DMS53 treated with DMSO at 0.1 percent for 48 hours (cell line): Measurements from ENCODE around the gene UNC50.
"Not testable (repeated sequence)": the region's sequence is repeated elsewhere in the genome, so short reads cannot be mapped to it uniquely, and the experiment has no call there.

Experiments used
- DNase-seq: peaks from one replicate; lab custom pipeline; 2025; ENCODE audit not compliant: unreplicated experiment; lab: John Stamatoyannopoulos, UW

Gene UNC50

DNA sequence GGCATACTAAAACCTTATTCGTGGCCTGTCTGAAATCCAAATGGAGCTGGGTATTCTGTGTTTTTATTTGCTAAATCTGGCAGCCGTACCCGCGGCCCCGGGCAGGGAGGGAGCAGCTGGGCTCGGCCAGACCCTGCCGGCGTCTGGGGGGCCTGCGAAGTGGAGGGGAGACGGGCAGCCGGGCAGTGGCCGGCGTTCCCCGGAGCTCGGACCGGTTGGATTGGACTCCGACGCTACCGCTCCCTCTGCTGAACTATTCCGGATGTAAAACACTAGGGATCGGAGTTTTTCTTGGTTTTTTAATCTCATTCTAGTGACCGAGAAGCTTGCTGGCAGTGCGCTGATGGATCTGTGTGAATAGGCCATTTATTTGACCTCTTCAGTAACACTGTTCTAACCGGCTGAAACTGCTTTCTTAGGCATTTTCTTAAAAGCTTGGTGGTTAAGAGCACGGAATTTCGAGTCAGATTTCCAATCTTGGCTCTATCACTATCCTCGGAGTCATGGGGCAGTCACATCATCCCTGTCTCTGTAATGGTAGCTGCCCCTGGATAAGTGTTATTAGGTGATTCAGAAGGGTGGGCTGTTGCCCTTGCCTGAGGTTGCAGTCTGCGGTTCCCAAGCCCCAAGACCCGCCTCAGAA, 694 bp downstream of the UNC50 start:
- DNase-seq: no peak

GRCh38 chr2:98614024-98614739, 5.8 kb downstream of the UNC50 start:
- no peak for DNase-seq

DNA sequence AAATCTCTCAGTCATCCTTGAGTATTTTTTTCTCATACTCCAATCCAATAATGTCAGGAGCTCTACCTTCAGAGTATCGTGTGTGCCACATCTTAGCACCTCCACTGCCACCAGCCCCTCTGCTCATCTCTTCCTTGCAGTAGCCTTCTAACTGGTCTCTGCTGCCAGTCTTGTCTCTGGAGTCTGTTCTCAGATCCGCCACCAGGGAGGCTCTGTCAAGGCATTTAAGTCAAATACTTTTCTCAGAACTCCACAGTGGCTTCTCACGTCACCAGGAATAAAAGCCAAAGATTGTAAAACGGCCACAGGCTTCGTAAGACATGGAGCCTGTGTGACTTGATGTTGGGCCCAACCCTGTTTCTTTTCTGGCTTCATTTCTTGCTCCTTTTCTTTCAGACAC, 7.1 kb downstream of the UNC50 start:
- no peak for DNase-seq

DNA sequence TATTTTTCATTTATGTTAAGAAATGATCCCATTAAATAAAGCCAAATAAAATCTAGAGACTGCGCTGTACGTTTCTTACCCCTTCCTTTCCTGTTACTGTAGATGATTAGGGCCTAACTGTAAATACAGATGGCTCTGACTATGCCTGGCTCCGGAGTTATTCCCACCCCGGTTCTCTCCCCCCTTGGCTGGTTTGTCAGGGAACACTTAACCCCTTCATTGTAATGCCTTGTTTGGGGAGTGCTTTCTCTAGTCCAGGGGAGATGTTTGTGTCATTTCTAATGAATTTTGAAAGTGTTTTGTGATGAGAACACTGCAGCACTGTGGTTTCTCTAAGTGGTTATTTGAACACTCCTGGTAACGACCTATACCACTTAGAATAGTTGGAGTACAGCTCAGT, 8.8 kb downstream of the UNC50 start:
- DNase-seq: no peak

DNA sequence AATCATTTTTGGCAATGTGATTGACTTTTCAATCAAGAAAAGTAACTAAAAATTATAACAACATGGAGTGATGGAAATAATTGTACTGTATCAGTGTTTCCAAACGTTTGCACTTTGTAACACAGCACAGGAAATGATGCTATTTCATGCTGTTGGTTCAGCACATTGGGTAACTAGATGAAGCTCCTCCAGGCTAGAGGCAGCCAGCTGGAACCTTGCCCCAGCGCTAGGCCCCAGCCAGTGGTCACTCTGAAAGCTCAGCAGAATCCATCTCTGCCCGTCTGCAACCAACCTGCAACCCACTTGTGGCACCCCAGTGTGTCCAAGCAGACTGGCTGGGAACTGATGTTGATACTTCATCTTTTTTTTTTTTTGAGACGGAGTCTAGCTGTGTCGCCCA, 15.3 kb downstream of the UNC50 start:
- DNase-seq: no peak

- DNase-seq: no peak
These were observed 24.0 kb downstream of the UNC50 start for GRCh38 chr2:98632351-98632750.

- DNase-seq: no peak
These were observed 26.2 kb downstream of the UNC50 start for GRCh38 chr2:98634406-98635092.

GRCh38 chr2:98637401-98638147, 29.2 kb downstream of the UNC50 start:
- DNase-seq: no peak

DNA sequence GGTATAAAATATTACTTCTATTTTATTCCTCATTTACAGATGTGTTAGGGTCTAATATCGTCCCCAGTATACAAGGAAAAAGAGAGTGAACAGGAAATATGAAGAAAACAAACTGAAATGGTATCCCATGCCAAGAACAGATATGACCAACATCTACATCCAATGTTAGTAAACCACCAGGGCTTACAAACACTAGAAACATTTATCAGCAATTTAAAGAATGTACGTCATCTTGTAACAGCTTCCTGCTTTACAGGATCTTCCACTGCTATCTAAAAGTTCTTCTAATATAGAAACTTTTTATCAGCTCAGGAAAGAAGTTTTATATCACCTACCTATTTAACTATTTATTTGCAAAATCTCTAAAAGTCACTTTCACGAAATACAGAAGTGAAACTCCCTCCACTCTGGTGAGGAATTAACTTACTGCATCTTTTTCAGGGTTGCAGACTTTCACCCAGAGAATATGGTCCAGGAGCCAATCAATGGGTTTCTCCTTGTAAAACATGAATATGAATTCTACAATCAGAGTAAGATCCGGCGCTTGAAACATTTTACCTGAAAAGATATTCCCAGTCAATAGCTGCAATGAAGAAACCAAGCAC, 35.2 kb downstream of the UNC50 start:
- no peak for DNase-seq

DNA sequence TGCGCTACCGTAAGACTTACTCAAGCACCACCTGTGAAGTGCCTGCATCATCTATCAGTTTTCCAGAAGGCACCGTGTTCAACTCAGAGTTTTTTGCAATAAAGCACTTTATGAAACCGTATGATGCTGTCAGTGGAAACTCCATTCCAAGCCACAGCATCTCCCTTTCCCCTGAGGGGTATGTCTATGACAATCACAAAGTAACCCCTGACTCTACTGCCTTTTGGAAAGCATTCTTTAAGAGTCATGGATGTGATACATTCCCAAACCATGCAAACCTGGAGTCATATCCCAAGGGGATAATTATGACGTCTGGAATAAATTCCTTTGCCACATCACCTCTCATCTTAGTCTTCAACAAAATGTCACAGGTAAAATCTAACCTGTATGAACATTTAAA, 39.2 kb downstream of the UNC50 start:
- DNase-seq: no peak

- DNase-seq: no peak
These were observed 40.1 kb downstream of the UNC50 start for GRCh38 chr2:98648451-98648850.

DNA sequence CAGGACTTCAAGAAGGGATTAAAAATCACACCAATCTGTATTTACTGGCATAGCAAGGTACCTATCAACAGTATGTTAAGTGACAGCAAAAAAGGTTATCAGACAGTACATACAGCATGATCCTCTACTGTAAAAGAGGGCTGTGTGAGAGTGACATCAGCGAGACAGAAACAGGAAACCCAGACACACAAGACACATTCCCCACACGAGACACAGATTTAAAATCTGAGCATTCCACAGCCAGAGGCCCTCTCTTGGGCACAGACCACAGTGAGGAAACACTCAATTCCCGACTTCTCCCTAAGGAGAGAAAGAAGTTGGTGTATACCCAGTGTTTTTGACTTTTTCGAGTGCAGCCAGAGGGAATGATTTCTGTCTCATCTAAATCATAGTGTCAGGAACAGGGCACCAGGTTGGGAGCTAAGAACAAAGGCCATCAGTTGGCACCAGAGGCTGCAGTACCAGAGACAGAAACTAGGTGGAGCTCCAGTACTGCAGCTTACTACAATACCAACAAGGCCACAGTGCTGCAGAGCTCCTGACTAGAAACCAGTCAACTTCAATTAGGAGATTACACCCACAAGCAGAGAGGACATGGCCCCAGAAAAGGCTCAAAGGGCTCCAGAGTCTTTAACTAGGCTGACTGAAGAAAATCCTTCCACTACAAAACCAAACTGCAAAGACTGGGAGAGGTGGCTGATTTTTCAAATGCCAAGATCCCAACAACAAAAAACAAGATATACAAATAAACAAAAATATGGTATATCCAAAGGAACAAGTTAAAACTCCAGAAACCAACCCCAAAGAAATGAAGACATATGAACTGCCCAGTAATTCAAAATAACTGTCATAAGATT, 41.0 kb downstream of the UNC50 start:
- peak; percentile 98 for DNase-seq

DNA sequence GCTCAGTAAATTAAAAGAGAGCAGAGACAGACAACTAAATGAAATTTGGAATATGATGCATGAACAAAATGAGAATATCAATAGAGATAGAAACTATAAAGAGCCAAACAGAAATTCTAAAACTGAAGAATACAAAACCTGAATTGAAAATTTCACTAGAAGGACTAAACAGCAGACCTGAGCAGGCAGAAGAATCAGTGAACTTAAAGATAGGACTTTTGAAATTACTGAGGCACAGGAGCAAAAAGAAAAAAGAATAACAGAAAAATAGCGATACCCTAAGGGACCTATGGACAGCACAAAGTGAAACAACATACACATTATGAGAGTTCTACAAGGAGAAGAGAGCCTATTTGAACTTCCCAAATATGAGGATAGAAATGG, 41.6 kb downstream of the UNC50 start:
- DNase-seq: no peak

DNA sequence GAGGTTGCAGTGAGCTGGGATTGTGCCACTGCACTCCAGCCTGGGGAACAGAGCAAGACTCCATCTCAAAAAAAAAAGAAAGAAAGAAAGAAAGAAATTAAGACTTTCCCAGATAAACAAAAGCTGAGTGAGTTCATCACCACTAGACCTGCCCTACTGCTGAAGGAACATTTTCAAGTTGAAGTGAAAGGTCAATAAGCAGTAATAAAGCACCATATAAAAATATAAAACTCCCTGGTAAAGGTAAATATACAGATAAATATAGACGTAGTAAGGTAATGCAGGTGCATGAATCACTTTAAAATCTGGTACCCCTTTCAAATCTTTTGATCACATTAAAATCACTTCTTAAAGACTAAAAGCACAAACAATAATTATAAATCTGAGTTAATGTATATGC, 42.6 kb downstream of the UNC50 start:
- no peak for DNase-seq

- no peak for DNase-seq
These were observed 46.5 kb downstream of the UNC50 start for GRCh38 chr2:98654699-98655495.

GRCh38 chr2:98656800-98657199, 48.4 kb downstream of the UNC50 start:
- DNase-seq: no peak

GRCh38 chr2:98658816-98659490, 50.6 kb downstream of the UNC50 start:
- no peak for DNase-seq

GRCh38 chr2:98659491-98659840, 51.1 kb downstream of the UNC50 start:
- DNase-seq: not testable (repeated sequence)

DNA sequence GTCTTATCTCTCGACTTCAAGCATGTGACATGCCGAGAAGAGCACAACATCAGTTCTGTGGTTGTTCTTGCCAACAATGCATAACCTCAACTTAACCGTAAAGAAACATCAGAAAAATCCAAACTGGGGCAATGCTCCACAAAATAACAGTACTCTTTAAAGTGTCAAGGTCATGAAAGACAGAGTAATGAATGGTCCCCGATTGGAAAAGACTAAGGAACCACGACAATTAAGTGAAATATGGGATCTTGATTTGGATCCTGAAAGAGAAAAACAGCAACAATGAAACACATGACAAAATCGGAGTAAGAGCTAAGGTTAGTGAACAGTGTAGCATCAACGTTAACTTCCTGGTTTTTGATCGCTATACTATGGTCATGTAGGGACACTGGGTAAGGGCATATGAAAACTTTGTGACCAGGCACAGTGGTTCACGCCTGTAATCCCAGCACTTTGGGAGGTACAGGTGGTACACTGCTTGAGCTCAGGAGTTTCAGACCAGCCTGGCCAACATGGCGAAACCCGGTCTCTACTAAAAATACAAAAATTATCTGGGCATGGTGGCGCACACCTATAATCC, 55.2 kb downstream of the UNC50 start:
- DNase-seq: no peak
